ENCODE measurements around the gene PDE1A.

DNA sequence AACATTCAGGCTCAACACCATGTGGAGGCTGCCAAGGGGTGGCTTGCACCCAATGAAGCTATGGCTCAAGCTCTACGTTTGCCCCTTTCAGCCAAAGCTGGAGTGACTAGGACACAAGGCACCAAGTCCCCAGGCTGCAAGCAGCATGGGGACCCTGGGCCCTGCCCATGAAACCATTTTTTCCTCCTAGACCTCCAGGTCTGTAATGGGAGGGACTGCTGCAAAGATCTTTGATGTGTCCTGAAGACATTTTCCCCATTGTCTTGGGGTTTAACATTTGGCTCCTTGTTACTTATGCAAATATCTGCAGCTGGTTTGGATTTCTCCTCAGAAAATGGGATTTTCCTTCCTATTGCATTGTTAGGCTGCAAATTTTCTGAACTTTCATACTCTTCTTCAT, 51.0 kb downstream of the PDE1A start:
- TF ChIP-seq CTCF (conservative IDR thresholded peaks at IDR 0.05; ENCODE audit: low read depth, low read length) (no peak), POLR2A (IDR thresholded peaks at IDR 0.05; ENCODE audit: low read depth, low read length) (no peak), RFX5 (IDR thresholded peaks at IDR 0.05; ENCODE audit: low read depth, low read length) (no peak), CEBPB (IDR thresholded peaks at IDR 0.05; ENCODE audit: low read depth, low read length) (no peak), MXI1 (IDR thresholded peaks at IDR 0.05; ENCODE audit: borderline replicate concordance, low read depth, low read length) (no peak), SMC3 (IDR thresholded peaks at IDR 0.05; ENCODE audit: low read depth, low read length) (no peak), FOS (IDR thresholded peaks at IDR 0.05; ENCODE audit: low read depth, low read length) (no peak), ELK1 (IDR thresholded peaks at IDR 0.05; ENCODE audit: borderline replicate concordance, low read depth, low read length) (no peak)
